Lung (tissue), 12 donors: ENCODE data around the gene APPBP2. TPM values are rescaled to one million over a fixed set of nuclear protein-coding genes. Genes with fewer than 3 reads are reported as not detected.

ENCODE experiments used
- ATAC-seq: fragments of 200-7000 bp; cut with Tn5 transposase; one replicate; pipeline ENCODE4 v1.9.1; 2020; ENCODE audit warnings: moderate number of reproducible peaks; ENCODE audit not compliant: insufficient read depth, low FRiP score
- DNase-seq, 3 donors: peaks; one replicate each; pipeline ENCODE4 v3.0.0-alpha.2; 2013 to 2017
- H3K27ac ChIP-seq, 2 donors: one replicate each; pipeline ENCODE4 v1.5.1; 2013; ENCODE audit warnings: mild to moderate bottlenecking in 2 of 2, moderate library complexity in 2 of 2, control low read depth in 1 of 2, inconsistent platforms in 1 of 2, low read depth in 1 of 2, low read length in 1 of 2
- H3K27me3 ChIP-seq, 3 donors: one replicate each; pipeline ENCODE4 v1.5.1; 2013; ENCODE audit warnings: low read length in 2 of 3; ENCODE audit not compliant: control insufficient read depth in 3 of 3, insufficient read depth in 3 of 3
- H3K36me3 ChIP-seq, 4 donors: one replicate each; pipeline ENCODE4 v1.5.1; 2013; ENCODE audit warnings: low read length in 4 of 4, mild to moderate bottlenecking in 1 of 4, moderate library complexity in 1 of 4; ENCODE audit not compliant: control insufficient read depth in 4 of 4, insufficient read depth in 4 of 4
- H3K4me1 ChIP-seq, 5 donors: one replicate each; pipeline ENCODE4 v1.5.1; 2013; ENCODE audit warnings: low read length in 5 of 5, mild to moderate bottlenecking in 2 of 5, moderate library complexity in 1 of 5; ENCODE audit not compliant: control insufficient read depth in 5 of 5, insufficient read depth in 5 of 5
- H3K4me3 ChIP-seq: one replicate; pipeline ENCODE4 v1.5.1; 2013; ENCODE audit warnings: mild to moderate bottlenecking, control low read depth, moderate library complexity
- H3K9ac ChIP-seq, 2 donors: one replicate each; pipeline ENCODE4 v1.5.1; 2013; ENCODE audit warnings: low read length in 2 of 2, control low read depth in 1 of 2; ENCODE audit not compliant: insufficient read depth in 1 of 2
- H3K9me3 ChIP-seq, 4 donors: one replicate each; pipeline ENCODE4 v1.5.1; 2013; ENCODE audit warnings: low read length in 3 of 4, mild to moderate bottlenecking in 1 of 4, moderate library complexity in 1 of 4; ENCODE audit not compliant: control insufficient read depth in 4 of 4, insufficient read depth in 3 of 4
- WGBS, 2 donors: extraction: QIAGEN DNeasy Blood & Tissue Kit; methylation state at CpG; one replicate each; pipeline ENCODE4 v1.1.7; 2013; 5-methylcytosine and 5-hydroxymethylcytosine counted together
- polyA plus RNA-seq, 2 donors: library from polyadenylated mRNA; stranded (reverse); fragments of 200-250 nt; gene quantifications; one replicate each; pipeline ENCODE4 v1.2.1, GENCODE V29; 2013
- total RNA-seq, 2 donors: library from RNA; depleted of rRNA in 1 of 2; stranded (reverse); fragments of >200 nt in 1 of 2; gene quantifications; one replicate each; pipeline ENCODE4 v1.2.1, GENCODE V29; 2014 to 2021
- TF ChIP-seq, protein P1 (sequence below): IDR thresholded peaks from 2 replicates; pipeline ENCODE4 v1.5.1; 2012; ENCODE audit warnings: mild to moderate bottlenecking; ENCODE audit errors: control extremely low read depth, extremely low read depth
- donor health status: control.
- donor health status: control.
- donor health status: Bipolar disorder and iron deficiency.
- donor health status: healthy.
- donor health status: DM: yes; HTN: yes; CAD: no.

APPBP2 gene
- total and polyA plus RNA-seq, 4 donors: 5.7 to 57.8 (median 20.6) TPM

DNA sequence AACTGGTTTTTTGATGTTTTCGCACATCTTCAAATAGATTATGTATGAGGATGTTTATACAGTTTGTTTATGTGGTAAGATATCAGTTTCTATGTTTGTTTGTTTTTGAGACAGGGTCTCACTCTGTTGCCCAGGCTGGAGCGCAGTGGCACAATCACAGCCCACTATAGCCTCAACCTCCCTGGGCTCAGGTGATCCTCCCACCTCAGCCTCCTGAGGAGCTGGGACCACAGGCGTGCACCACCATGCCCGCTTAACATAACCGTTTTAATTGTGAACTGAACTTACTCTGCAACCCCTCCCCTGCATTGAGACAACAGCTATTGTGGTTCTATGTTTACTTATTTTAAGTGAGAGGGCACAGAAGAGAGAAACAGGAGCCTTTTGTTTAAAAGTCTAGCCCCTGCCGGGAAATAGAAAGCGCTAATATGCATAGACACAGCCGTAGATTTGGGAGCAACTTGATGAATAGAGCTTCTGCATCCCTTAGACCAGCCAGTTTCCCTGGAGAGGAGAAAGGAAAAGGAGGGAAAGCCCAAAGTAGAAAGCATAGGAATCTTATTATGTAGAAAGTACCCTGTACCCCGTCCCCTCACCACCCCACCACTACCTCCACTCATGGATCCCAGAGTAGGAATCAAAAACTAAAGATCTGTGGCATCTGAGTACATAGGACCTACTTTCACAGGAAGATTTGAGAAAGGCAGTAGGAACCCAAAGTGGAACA is 19.6 kb upstream of the APPBP2 start:
- TF ChIP-seq, protein P1, sequence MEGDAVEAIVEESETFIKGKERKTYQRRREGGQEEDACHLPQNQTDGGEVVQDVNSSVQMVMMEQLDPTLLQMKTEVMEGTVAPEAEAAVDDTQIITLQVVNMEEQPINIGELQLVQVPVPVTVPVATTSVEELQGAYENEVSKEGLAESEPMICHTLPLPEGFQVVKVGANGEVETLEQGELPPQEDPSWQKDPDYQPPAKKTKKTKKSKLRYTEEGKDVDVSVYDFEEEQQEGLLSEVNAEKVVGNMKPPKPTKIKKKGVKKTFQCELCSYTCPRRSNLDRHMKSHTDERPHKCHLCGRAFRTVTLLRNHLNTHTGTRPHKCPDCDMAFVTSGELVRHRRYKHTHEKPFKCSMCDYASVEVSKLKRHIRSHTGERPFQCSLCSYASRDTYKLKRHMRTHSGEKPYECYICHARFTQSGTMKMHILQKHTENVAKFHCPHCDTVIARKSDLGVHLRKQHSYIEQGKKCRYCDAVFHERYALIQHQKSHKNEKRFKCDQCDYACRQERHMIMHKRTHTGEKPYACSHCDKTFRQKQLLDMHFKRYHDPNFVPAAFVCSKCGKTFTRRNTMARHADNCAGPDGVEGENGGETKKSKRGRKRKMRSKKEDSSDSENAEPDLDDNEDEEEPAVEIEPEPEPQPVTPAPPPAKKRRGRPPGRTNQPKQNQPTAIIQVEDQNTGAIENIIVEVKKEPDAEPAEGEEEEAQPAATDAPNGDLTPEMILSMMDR: no peak
- Histone ChIP-seq H3K36me3 (no peaks in the 10 kb centered on the region), H3K27me3 (no peaks in the 10 kb centered on the region), H3K9ac (no peak overlapping the region), H3K4me1 (no peaks in the 10 kb centered on the region), H3K4me3 (no peak overlapping the region), H3K9me3 (no peaks in the 10 kb centered on the region), H3K27ac (no peak overlapping the region)
- no peak for DNase-seq
- WGBS, 2 donors: 81 to 84% methylated on average over 9 of the region's 9 CpGs
- no peak for ATAC-seq

DNA sequence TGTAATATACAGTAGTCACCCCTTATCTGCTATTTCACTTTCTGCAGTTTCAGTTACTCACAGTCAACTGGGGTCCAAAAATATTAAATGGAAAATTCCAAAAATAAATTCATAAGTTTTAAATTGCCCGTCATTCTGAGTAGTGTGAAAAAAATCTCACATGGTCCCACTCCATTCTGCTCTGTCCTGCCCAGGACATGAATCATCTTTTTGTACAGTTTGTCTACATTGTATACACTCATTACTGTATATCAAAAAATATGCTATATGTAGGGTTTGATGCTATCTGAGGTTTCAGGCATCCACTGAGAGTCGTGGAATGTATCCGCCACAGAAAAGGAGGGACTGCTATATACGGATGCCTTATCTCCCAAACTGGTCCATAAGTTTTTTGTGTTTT is 16.0 kb upstream of the APPBP2 start:
- Histone ChIP-seq H3K4me1 (no peaks in the 10 kb centered on the region), H3K9ac (no peak overlapping the region), H3K4me3 (no peak overlapping the region), H3K27ac (no peak overlapping the region), H3K9me3 (no peaks in the 10 kb centered on the region), H3K27me3 (no peaks in the 10 kb centered on the region), H3K36me3 (no peaks in the 10 kb centered on the region)
- DNase-seq: no peak
- TF ChIP-seq, protein P1: no peak
- ATAC-seq: no peak
- 88 to 94% methylated on average over 4 of the region's 4 CpGs for WGBS, 2 donors

DNA sequence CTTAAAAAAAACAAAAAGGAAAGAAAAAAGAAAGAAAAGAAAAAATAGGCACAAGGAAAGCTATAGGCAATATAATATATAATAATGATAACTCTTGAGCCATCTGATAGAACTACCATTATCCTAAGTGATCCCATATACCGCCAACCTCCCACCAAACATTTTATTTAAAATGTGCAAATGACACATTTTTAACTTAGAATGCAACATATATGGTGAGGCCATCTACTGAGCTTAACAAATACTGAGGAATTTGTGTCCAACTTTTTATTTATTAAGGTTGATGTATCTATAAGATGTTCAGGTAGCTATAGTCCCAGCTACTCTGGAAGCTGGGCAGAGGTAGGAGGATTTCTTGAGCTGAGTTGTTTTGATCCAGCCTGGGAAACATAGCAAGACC is 14.4 kb upstream of the APPBP2 start:
- ATAC-seq (no peak), DNase-seq (no peak)
- H3K9me3 ChIP-seq: no peaks in the 10 kb centered on the region
- no peak overlapping the region for H3K9ac ChIP-seq
- no peaks in the 10 kb centered on the region for H3K36me3 ChIP-seq
- no peaks in the 10 kb centered on the region for H3K4me1 ChIP-seq
- WGBS, 2 donors: 94 to 100% methylated on average over 1 of the region's 1 CpG
- H3K27ac ChIP-seq: no peak overlapping the region
- TF ChIP-seq, protein P1: no peak
- no peak overlapping the region for H3K4me3 ChIP-seq
- no peaks in the 10 kb centered on the region for H3K27me3 ChIP-seq

DNA sequence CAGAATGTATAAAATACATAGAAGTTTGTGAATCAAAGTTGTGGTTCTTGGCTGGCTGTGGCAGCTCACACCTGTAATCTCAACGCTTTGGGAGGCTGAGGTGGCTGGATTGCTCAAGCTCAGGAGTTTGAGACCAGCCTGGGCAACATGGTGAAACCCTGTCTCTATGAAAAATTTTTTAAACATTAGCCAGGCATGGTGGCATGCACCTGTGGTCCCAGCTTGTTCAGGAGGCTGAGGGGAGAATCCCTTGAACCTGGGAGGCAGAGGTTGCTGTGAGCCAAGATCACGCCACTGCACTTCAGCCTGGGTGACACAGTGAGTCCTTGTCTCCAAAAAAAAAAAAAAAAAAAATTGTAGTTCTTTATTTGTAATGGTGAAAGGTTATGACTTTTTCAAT is 13.8 kb upstream of the APPBP2 start:
- Histone ChIP-seq H3K27ac (no peak overlapping the region), H3K9ac (no peak overlapping the region), H3K27me3 (no peaks in the 10 kb centered on the region), H3K4me3 (no peak overlapping the region), H3K36me3 (no peaks in the 10 kb centered on the region), H3K4me1 (no peaks in the 10 kb centered on the region), H3K9me3 (no peaks in the 10 kb centered on the region)
- TF ChIP-seq, protein P1: no peak
- WGBS, 2 donors: 89 to 94% methylated on average over 2 of the region's 2 CpGs
- ATAC-seq (no peak), DNase-seq (no peak)
